GM11168 (cell line): Measurements from ENCODE around the gene CATSPERB.
"Not testable (repeated sequence)": the region's sequence is repeated elsewhere in the genome, so short reads cannot be mapped to it uniquely, and the experiment has no call there.

Experiments
- in situ Hi-C: fragments of 300-500 bp; cut with MboI; formaldehyde crosslinking; loops from one replicate; pipeline ENCODE4 v1.12.0; 2022; ENCODE audit warnings: low sequenced_read_pairs; ENCODE audit not compliant: unreplicated experiment

Gene CATSPERB

GRCh38 chr14:91534059-91534458, 197.8 kb downstream of the CATSPERB start:
- in situ Hi-C loops = not testable (repeated sequence)

GRCh38 chr14:91533623-91534022, 198.3 kb downstream of the CATSPERB start:
- in situ Hi-C loops = no loop called here
